Measurements from ENCODE around the gene SRD5A1.
"Not testable (repeated sequence)": the region's sequence is repeated elsewhere in the genome, so short reads cannot be mapped to it uniquely, and the experiment has no call there.

Gene SRD5A1

DNA sequence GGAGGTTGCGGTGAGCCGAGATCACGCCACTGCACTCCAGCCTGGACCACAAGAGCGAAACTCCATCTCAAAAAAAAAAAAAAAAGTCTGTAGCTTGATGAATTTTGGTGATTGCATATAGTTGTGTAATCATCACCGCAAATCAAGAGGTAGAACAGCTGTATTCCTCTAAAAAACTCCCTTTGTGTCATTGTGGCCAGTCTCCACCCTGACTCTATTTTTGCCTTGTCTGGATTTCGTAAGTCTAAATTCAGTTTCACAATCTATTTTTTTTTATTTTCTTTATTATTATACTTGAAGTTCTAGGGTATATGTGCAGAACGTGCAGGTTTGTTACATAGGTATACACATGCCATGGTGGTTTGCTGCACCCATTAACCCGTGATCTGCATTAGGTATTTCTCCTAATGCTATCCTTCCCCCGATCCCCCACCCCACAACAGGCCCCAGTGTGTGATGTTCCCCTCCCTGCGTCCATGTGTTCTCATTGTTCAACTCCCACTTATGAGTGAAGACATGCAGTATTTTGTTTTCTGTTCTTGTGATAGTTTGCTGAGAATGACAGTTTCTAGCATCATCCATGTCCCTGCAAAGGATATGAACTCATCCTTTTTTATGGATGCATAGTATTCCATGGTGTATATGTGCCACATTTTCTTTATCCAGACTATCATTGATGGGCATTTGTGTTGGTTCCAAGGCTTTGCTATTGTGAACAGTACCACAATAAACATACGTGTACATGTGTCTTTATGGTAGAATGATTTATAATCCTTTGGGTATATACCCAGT lies 12.5 kb downstream of the SRD5A1 start:
- DNase-seq, result peak; percentile 15

DNA sequence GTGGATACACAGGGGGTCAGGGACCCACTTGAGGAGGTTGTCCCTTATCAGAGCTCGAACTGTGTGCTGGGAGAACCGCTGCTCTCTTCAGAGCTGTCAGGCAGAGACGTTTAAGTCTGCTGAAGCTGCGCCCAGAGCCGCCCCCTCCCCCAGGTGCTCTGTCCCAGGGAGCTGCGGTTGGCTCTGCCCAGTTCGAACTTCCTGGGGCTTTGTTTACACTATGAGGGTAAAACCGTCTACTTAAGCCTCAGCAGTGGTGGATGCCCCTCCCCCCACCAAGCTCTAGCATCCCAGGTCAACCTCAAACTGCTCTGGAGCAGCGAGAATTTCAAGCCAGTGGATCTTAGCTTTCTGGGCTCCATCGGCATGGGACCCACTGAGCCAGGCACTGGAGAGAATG lies 15.9 kb downstream of the SRD5A1 start:
- no peak for DNase-seq

DNA sequence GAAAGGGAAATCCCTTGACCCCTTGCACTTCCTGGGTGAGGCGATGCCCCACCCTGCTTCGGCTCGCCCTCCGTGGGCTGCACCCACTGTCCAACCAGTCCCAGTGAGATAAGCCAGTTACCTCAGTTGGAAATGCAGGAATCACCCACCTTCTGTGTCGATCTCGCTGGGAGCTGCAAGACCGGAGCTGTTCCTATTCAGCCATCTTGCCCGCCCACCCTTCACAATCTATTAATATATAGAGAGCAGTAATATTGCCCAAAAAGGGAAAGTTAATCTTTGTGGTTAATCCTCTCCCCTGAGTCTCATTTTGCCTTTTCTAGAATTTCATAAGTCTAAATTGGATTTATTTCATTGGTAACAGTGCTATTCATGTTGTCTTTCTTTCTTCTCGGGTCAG lies 16.4 kb downstream of the SRD5A1 start:
- DNase-seq, result no peak

DNA sequence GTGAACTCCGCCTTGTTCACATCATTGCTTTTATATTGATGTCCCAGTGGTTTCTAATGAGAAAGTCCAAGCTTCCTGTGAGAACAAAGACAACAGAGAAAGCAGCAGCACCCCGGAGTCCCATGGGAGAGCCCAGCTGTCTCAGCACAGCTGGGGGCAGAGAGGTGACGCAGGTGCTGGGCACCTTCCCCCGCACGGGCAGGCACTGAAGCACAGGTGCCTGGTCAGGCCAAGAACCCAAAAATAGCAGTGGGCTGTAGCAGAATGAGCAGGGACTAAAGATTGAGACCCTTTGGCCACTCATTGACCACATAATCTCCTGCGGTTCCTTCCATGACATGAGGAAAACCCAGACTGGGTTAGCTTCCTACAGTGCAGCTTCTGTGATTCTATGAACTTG lies 18.8 kb downstream of the SRD5A1 start:
- DNase-seq, result no peak

DNA sequence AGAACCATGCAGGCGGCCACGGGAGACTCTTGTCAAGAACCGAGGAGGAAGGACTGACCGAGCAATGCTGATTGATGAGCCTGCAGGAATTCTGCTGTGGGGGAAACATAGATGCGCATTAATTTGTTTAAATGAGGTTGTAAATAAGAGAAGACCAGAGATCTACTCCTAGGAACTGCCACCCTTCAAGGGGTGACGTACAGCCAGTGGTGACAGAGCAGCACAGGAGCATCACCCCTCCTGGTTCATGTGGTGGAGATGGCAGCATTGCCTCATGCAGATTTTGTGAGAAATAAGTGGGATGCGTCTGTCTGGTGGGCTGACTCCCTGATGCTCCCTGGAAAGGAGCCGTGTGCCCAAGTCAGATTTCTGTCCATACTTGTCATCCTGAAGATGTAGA lies 22.2 kb downstream of the SRD5A1 start:
- DNase-seq, result no peak

DNA sequence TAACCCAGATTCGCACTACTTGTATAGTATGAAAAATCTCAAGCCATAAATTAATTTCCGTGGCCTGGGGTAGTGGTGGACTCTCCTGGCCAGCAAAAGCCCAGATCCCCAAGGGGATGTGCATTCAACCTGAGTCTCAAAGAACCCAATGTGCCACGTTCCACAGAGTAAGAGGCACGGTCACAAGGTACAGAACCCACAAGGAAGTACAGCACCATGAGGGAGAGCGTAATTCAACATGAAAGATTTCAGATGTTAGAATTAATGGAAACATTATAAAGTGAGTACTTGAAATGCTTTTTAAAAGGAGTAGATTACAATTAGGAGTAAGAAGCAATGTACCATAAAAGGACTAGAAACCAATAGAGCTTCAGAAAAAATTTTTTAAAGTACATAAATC lies 23.4 kb downstream of the SRD5A1 start:
- DNase-seq, result no peak

DNA sequence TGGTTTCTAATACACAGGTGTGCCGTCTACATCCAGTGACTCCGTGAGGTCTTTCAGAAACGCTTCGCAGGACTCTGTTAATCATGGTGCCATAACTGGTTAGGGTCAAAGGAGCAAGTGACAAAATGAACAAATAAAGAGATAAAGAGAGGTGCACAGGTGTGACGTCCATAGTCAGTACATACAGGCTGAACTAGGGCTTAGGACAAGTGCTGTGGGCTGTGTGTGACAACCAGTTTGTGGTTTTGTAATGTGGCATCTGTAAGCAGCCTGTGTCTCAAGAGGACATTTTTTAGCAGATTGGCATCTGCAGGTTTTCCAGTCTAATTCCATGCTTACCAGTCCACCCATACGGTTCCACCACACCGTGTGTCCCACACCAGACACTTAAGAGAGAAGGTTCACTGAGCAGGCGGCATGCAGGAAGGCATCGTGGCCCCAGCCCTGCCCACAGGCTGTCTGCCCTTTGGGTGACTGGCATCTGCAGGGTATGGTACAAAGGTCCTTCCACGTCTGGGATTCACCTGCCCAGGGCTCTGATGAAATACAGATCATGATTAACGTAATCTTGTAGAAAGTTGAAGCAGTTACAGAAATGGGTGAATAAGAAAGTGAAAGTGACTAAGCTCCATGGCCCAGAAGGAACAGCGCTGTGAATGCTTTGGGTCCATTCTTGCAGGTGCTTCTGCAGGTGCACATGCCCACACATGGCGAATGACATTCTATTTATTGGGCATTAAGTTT lies 26.9 kb downstream of the SRD5A1 start:
- peak; percentile 5 for DNase-seq

DNA sequence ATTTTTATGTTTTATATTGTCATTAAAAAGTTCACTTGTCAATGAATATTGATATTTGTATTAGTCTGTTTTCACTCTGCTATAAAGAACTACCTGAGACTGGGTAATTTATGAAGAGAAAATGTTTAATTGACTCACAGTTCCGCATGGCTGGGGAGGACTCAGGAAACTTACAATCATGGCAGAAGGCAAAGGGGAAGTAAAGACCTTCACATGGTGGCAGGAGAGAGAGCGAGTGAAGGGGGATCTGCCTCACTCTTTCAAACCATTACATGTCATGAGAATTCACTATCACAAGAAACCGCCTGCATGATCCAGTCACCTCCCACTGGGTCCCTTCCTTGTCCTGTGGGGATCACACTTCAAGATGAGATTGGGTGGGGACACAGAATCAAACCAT lies 27.4 kb downstream of the SRD5A1 start:
- no peak for DNase-seq

DNA sequence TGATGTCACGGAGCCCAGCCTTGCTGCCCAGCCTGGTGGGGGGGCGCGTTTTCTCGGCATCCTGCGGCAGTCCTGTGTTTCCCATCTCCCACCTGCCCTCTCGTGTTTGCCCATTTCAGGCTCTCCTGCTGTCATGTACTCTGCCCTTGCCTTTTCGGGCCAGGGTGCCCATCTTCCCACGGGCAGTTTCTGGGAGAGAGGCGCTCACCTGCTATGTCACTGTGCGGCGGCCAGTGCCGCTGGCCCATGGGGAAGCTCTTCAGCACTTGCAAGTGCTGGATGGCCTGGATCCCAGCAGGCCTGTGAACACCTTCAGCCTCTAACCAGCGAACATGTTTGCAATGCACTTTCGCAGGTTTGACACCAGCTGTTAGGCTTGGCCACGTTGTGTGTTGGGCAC lies 33.5 kb downstream of the SRD5A1 start:
- no peak for DNase-seq

DNA sequence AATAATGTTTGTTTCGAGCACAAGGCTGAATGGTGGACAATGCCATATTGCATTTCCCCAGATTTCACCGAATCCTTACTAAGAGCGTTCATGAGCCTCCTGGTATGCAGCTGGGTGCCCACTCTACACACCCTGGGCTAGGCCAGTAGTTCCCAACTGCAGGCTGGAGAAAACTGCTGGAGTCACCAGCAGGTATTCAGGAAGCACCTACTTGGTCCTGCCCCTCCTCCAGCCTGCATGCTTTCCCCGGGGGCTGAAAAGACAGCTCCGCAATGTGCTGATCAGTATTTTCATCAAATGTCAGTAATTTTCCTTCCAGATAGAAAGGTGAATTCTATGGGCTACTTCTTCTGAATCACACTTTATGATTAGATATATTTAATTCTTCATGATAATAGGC lies 34.4 kb downstream of the SRD5A1 start:
- DNase-seq, result no peak

DNA sequence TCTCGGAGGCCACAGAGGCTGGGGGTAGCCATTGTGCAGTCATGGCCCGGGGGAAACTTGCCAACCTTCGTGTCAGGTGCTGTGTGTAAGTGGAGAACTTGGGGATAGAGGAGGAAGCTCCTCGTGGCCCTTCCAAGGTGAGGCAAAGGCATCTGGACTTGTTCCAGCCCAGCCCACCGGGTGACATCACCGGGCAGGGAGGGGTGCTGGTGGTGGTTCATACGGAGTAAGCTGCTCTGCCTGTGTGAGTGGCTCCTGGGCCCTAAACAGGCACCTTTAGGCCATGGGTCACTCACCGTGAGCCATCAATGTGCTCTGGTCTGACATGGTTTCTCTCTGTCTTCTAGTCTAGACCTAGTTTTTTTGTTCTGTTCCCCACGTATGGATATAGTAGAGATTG lies 35.5 kb downstream of the SRD5A1 start:
- not testable (repeated sequence) for DNase-seq

DNA sequence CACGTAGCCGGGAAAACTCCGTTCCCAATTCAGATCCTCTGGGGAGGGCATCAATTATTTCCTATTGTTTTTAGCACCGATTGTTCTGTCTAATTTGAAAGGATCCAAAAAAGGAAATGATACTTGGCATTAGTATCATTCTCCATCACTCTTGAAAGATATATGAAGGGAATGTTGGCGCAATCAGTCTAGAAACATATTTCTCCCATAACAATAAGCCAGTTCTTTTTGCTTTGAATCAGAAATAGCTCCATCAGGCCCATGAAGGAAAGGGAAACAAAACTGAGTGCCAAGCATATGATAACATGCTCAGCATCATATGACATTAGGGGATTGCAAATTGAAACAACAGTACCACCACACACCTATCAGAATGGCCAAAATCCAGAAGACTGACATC lies 39.8 kb downstream of the SRD5A1 start:
- no peak for DNase-seq

DNA sequence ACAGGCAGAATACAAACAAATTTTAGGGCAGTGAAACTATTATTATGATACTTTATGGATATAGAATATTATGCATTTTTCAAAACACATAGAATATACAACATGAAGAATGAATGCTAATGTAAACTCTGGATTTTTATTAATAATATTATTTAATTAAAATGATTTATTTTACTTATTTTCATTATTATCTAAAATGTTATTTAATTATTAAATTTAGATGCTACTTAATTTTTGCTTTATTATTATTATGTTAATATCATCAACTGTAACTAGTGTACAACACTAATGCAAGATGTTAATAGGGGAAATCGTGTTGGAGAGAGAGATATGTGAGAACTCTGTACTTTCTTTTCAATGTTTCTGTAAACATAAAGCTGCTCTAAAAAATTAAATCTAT lies 40.7 kb downstream of the SRD5A1 start:
- DNase-seq, result no peak

DNA sequence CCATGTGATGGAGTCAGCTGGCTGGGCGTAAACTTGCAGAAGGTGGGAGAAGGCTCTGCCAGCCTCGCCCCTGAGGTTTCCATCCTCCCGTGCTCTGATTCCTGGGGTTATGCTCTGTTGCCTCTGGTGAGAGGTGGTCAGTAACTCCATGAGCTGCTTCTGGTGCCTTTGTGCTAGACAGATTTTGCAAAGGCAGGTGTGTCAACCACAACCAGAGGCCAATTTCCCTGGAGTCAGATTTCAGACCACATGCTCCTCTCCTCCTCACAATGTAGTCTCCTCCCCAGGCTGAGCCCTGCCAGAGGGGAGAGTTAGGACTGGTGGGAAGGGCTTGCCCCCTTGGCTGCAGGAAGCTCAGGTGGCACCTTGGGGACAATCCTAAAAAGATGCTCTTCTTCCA lies 41.2 kb downstream of the SRD5A1 start:
- no peak for DNase-seq

DNA sequence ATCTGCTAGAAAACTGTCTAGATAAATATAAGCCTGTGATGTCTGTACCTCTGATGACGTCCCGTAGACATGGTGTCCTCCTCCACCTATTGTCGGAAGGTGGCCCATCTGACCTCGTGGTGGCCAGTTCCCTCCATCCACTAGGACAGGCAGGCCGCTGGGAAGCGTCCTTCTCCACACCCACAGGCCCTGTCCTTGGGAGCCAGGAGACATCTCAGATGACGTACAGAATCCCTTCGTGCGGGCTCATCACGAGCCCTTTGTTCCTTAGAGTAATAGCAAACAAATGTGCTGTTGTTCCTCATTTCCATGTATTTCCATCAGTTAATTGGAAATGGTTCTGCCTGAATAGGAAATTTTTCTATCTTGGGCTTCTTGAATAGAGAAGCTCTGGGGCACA lies 41.6 kb downstream of the SRD5A1 start:
- DNase-seq, result no peak

DNA sequence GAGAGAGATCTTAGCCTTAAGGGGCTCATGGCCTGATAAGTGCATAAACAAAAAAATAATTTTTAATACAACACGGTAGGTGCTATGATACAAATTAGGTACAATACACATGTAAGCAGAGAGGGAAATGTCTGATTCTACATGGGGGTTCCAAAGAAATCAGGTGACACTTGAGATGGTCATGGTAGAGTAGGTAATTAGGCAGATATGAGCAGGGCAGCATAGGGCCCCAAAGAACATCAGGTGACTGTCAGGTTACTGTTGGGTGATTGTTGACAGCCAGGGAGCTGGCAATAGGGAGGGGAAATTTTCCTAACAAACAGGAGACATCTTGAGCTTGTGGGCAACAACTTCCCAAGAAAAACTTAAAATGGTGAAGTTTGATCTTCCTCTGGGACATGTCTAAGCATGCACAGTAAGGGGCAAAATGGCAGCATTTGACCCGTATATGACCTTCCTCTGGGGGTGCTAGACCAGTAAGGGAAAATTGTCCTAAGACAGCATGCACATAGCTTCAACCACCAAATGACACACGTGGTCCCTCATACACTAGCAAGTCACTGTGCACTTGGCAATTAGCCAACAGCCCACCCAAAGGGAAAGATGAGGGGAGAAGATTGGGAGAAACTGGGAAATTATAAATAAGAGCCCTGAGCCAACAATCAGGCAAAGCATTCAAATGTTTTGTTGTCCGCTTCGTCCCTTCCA lies 42.7 kb downstream of the SRD5A1 start:
- no peak for DNase-seq

DNA sequence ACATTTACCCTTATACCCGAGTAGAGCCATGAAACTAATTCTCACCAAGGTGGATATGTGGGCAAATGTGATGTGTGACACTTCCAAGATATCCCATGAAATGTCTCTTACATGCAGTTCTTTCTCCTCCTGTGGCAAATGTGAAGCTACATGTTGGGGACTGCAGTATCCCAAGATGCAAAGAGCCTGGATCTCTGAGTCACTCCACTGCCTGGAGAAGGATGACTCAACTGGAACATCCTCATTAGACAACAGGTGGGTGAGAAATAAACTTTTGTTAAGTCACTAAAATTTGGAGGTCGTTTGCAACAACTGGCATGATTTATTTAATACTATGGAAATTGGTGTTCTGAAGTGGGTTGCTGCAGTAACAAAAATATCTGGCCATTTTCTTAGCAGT lies 43.5 kb downstream of the SRD5A1 start:
- DNase-seq, result no peak

DNA sequence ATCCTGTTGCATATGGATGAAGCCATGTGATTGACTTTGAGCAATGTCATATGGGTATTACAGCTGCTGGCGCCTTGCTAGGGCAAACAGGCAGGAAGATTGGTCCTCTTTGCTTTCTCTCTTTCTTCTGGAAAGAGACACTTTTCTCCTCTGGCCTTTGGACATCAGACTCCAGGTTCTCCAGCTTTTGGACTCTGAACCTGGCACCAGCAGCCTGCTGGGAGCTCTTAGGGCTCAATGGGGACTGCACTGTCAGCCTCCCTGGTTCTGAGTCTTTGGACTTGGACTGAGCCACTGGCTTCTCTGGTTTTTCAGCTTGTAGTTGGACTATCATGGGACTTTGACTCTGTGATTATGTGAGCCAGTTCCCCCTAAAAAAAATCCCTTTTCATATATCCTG lies 45.1 kb downstream of the SRD5A1 start:
- DNase-seq, result no peak

DNA sequence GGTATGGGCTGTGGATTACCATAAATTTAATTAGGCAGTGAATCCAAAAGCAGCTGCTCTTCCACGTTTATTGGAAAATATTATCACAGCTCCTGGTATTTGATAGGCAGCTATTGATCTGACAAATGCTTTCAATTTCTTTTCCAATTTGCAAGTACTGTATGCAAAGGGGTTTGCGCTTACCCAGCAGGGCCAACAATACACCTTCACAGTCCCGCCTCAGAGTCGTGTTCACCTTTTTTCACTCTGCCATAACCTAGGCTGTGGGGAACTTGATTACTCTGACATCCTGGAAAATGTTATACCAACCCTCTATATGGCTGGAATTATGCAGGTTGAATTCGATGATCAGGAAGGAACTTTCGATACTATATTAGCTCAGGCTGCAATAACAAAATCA lies 47.7 kb downstream of the SRD5A1 start:
- DNase-seq, result no peak

DNA sequence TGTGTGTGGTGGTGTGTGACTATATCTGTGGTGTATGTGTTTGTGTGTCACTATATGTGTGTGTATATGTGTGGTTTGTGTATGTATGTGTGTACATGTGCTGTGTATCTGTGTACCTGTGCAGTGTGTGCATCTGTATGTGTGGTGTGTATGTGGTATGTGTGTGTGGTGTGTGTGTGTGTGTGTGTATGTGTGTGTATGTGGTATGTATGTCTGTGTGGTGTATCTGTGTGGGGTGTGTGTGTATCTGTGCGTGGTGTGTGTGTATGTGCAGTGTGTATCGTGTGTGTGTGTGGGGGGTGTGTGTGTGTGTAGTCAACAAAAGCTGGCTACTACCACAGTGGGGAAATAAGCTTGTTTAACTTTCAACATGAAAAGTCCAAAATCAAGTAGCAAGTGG lies 48.4 kb downstream of the SRD5A1 start:
- DNase-seq, result no peak

DNA sequence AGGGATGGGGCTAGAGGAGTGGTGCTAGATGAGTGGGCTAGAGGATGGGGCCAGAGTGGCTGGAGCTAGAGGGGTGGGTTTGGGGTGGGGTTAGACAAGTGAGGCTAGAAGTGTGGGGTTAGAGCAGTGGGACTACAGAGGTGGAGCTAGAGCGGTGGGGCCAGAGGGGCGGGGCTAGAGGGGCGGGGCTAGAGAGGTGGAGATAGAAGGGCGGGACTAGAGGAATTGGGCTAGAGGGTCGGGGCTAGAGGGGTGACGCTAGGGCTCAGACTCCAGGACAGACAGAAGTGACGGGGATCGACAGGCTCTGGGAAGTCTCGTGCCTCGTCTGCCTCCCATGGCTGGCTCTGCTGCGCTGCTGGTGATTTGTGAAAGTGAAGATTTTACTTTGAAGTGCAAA lies 49.0 kb downstream of the SRD5A1 start:
- no peak for DNase-seq

DNA sequence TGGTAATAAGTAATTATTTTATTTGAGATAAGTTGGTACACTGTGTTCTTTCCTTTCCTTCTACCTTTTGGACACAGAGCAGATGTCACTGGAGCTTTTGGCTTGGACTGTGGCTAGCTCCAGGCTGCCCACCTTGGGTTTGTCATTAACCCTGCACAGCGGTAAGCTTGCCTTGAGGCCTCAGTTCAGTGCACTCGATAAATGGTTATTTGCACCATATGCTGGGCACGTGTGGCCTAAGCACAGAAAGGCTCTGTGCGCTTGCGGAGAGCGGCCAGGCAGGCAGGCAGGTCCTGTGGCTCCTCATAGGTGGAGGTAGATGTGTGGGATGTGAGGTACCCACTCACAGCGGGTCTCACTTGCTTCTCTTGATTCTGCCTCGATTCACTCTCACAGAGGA lies 50.0 kb downstream of the SRD5A1 start:
- no peak for DNase-seq

DNA sequence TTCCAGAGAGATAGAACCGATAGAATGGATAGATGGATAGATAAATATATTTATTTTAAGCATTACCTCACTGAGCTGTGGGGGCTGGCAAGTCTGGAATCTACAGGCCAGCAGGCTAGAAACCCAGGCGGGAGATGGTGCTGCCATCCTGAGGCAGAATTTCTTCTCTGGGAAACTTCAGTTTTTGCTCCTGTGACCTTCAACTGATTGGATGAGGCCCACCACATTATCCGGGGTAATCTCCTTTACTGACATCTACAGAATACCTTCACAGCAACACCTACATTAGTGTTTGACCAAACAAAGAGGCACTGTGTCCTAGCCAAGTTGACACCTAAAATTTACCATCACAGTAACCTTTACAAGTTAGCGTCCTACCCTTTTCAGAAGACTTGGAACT lies 50.8 kb downstream of the SRD5A1 start:
- no peak for DNase-seq

DNA sequence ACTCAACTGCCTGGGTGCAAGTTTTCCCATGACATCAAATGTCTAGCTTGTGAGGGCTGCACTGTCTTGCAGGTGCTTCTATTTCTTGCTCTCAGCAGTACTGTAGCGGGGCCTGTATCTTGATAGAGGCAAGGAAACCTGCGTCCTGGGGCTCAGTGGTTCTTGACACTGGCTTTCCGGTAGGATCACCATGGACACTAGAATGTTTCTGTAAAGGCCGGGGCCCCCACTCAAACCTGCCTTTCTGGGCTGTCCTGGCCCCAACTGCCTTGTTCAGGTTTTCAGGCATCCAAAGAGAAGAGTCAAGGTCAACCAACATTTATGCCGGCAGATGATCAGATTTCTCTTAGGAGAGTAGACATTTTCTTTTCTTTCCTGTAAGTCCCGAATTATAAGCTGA lies 53.3 kb downstream of the SRD5A1 start:
- DNase-seq, result no peak

All from CD4-positive, alpha-beta T cell treated with Interferon gamma for 1 hour (primary cell).